MV-4-11 (cell line): Measurements from ENCODE around the gene TFR2.
A peak's percentile ranks its signal among the peaks of the same experiment; 100 is the strongest.

Experiments used
- DNase-seq: peaks from one replicate; lab custom pipeline; 2025; lab: John Stamatoyannopoulos, UW

Gene TFR2

DNA sequence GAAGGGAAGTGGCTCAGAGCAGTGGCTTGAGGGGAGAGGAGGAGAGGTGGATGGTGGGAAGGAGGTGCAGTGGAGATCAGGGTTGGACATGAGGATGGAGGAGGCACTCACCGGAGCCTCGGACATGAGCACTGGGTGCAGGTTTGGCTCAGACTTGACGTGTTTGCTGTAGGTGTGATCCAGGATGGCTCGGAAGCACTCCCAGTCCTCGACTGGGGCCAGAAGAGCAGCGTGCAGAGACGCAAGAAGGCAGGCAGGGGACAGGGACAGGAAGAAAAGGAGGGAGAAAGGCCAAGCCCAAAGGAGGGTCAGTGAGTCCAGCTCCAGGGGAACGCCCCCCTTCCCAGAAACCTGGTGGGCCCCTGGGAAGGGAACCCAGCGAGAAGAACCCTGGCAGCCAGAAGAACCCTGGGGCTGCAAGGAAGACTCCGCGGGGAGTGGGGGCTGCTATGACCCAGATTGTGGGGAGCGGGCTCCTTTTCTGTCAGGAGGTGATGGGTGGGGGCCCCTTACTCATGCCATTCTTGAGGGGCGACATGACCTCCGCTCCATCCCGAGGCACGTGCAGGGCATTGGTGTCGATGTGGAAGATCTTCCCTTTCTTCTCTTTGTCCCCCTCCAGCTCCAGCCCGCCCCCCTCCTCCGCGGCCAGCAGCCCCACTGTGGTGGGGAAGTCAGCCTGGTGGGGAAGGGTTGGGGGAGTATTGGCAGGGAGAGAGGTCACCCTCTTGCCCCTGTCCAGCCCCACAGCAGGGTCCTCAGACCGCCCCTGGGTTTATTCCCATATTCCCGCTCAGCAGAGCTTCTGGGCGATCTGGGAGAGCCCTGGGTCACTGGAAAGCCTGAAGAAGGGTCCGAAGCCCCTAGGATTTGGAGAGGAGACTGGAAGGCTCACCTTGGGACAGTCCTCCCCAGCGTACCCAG lies 13.8 kb upstream of the TFR2 start:
- no peak for DNase-seq

DNA sequence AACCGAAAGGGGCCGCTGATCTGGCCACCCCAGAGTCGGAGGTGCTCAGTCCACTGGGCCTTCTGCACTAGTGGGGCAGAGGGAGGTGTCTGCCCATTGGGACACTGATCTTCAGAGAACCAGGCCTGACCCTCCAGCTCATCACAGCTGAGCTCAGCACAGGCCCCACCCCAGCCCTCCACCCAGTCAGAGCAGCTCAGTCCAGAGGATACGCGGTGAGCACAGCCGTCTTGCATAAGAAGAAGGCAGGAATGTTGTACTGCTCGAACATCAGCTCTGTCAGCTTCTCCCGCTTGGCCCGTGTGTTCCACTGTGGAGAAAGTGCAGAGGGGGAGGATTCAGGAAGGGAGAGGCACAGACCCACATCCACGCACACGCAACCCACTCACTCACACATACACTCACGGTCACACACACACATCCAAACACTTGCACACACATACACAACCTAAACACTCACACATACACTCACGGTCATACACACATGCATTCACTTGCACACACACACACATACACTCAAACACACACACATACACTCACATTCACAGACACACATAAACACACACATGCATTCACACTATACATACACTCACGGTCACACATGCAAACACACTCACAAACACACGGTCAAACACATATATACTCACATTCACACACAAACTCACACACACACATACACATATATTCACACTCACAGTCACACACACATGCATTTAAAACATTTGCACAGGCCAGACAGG lies 8.6 kb upstream of the TFR2 start:
- DNase-seq: no peak

DNA sequence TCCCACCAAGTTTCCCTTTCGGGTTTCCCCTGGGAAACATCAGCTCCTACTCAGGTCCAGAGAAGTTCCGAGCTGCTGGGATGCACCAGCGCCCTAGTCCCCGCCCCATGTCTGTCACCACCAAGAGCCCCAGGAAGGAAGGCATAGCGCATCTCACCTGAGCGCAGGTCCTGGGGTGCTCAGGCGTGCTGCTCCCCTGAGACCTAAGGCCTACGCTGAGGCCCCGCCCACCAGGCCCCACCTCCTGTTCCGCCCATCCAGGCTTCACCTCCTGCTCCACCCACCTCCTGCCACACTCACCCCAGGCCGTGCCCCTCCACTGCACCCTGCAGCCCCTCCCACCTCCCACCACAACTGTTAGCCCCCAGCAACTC lies 1.2 kb upstream of the TFR2 start:
- no peak for DNase-seq

DNA sequence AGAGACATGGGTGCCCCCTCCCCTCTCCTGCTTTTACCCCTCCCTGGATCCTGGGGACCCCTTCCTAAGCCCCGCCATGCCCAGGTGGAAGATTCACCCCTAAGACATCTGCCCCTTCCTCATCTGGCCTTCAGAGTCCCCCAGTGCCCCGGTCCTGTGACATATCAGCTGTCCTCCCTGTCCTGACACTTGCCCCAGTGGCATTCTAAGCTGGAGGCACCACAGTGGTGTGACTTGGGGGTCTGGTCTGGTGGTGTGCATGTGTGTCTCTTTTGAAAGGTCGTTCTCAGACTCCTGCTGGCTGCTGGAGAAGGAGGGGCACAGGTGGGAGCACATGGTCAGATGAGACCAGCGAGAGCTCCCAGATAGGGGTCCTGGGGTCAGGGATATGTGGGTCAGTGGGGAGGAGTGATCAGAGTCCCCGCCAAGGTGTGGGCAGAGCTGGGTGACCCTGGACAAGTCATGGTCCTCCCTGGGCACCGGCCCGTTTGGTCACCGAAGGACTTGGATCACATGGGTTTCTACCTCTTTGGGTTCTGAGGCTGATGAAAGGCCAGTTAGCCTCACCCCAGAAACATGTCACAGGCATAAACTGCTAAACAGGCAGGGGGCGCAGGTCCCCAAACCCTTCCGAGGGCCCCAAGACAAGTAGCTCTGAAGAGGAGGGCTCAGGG lies 645 bp upstream of the TFR2 start:
- DNase-seq: no peak

DNA sequence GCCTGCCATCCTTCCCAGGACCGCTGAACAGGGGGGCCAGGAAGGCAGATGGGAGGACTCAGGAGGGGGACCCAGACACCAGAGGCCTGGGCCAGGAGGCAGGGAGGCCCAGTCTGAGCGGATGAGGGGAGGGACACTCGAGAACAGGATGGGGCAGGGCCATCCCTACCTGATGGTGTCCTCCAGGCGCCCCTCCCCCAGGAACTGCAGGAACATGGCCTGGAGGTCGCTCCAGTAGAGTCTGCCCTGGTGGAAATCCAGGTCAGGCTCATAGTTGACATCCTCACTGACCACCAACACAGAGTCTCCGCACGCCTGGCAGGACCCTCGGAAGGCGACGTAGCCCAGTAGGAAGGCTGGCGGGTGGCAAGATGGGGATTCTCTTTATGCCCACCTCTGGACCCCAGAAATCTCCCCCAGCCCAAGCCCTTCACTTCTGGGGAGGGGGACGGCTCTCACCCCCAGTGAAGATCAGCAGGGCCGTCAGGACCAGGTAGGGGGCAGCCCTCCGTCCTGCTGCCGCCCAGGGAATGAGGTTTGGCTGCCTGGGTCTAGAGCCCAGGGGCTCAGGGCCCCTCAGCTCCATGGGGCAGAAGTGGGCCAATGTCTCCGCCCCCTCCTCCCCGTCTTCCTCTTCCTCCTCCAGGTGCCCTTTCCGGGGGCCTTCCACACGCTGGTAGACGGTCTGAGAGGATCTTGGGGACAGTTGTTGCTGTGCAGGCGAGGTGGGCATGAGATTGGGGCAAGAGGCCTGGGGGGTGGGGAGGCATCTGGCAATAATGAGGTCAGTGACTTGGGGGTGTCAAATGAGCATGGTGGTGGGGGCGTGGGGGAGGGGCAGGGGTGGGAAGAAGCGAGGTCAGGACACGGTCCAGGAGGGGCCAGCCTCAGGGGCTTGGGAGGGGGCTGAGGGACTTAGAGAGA lies 573 bp downstream of the TFR2 start:
- no peak for DNase-seq

DNA sequence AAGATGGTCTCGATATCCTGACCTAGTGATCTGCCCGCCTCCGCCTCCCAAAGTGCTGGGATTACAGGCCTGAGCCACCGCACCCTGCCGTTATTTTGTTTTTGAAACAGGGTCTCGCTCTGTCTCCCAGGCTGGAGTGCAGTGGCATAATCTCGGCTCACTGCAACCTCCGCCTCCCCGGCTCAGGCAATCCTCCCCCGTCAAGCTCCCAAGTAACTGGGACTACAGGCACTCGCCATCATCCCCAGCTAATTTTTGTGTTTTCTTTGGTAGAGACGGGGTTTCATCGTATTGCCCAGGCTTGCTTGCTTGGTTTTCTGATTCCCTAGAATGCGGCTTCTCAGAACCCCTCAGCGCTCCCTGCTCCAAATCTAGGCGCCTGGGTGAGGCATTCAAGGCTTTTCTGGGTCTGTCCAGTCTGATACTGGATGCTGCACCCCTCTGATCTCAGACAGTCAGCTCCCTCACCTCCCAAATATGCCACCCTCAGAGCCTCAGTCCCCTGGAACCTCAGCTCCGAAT lies 1.3 kb downstream of the TFR2 start:
- DNase-seq: no peak

DNA sequence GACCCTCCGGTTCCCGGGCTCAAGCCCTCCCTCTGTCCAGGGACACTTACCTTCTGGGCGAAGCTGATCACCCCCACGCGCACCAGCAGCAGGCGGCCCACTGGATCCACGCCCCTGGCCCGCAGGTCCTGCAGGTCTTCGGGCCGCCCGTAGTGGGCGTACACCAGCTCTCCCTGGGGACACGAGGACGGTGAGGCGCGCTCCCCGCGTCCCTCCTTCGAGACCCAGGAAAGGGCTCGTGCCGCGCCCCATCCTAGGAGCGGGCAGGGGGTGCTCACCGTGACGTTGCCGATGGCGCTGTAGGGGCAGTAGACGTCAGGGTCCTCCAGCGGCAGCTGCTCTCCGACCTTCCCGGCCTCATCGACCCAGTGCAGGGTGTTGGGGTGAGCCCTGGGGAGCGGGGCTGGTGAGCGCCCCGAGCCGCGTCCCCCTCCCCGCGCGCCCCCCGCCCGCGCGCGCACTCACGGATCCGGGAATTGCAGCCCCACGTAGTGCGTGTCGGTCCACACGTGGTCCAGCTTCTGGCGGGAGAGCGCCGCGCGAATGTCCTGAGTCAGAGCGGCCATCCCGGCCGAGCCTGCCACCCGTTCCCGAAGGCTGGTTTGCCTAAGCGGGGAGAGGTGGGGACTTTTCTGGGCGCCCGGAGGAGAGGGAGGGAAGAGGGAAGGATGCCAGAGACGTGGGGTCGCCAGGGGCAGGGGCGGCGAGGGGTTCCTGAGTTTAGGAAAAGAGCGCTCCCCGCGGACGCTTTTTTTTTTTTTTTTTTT lies 8.2 kb downstream of the TFR2 start:
- DNase-seq: peak; percentile 60

DNA sequence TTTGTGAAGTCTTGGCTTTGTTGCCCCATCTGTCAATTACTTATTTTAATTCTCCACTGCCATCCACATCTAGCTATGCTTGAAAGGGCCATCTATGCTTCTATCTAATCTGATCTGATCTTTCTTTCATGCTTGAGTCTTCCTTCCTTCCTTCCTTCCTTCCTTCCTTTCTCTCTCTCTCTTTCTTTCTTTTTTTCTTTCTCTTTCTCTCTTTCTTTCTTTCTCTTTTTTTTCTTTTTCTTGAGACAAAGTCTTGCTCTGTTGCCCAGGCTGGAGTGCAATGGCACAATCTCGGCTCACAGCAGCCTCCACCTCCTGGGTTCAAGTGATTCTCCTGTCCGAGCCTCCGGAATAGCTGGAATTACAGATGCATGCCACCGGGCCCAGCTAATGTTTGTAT lies 11.3 kb downstream of the TFR2 start:
- no peak for DNase-seq

DNA sequence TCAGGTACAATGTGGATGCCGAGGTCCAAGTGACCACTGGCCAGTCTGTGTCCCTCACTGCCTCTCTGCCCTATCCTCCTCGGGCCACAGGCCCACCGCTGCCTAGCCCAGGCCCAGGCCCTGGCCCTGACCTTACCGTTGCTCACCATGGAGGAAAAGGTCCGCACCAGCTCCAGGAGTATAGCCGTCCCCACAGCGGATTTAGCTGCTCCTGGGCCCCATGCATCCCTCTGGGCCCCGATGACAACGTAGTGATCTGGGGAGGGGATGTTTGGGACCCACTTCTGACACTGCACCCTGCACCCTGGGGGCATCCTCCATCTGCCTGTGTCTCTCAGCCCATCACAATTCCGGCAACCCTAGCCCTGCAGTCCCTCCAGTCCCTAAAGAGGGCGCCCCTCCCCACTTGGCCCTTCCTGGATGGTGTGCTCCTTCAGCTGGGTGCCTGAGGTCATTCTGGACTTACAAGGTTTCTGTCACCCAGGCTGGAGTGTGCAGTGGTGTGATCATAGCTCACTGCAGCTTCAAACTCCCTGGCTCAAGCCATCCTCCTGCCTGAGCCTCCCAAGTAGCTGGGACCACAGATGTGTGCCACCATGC lies 12.1 kb downstream of the TFR2 start:
- peak; percentile 57 for DNase-seq

DNA sequence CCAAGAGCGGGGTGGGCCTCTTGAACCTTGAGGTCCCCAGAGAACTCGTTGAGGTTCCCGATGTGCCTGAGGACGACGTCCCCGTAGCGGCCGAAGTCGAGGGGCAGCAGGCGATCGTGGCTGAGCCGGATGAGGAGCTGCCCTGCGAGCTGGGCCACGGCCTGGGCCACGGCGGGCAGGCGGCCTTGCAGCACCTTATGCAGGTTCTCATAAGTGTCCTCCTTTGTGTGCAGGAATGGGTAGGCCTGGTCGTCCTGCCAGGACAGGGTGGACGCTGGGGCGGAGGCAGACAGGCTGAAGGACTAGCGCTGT lies 14.2 kb downstream of the TFR2 start:
- no peak for DNase-seq

DNA sequence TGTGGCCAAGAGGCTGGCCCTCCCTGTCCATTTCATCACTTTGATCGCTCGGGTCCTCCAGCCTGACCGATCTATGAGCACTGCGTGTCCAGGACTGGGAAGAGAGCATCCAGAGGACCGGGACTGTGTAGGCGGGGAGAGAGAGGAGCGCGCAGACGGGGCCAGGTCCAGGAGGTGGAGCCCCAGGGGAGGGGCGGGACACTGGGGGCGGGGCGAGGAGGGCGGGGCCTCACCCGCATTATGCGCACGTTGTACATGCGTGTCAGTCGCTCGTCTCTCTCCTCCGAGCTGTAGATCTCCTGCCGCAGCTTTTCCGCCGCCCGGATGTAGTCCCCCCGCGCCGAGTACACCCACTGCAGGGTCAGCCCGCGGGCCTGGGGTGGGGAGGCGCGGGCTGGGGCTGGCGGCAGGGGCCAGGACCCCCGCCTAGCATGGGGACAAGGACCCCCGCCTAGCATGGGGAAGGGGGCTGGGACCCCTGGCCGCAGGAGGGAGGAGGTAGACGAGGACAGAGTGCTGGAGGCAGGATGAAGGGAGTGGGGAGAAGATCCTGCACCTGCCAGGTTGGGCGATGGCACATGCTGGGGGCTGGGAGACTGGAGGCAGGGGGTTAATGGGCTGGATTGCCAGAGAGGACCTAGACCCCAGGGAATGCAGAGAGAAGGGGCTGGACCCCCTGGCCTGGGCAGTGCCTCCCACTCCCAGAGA lies 14.7 kb downstream of the TFR2 start:
- DNase-seq: peak; percentile 69

DNA sequence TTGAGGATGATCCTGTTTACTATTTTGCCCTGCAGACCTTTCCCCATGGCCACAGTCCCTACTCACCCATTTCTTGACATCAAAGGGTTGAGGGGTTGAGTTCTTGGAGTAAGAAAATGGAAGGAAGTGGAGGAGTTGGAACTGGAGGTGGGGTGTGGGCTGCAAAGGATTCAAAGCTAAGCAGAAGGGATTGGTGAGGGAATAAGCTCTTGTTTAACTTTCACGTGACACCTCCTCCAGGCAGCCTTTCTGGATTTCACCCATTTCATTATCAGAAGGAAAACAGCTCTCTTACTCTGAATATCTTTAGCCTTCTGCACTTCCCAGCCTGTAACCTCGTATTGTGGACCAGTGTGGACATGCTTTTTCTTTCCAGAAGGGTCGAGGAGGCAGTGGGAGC lies 15.3 kb downstream of the TFR2 start:
- DNase-seq: no peak

DNA sequence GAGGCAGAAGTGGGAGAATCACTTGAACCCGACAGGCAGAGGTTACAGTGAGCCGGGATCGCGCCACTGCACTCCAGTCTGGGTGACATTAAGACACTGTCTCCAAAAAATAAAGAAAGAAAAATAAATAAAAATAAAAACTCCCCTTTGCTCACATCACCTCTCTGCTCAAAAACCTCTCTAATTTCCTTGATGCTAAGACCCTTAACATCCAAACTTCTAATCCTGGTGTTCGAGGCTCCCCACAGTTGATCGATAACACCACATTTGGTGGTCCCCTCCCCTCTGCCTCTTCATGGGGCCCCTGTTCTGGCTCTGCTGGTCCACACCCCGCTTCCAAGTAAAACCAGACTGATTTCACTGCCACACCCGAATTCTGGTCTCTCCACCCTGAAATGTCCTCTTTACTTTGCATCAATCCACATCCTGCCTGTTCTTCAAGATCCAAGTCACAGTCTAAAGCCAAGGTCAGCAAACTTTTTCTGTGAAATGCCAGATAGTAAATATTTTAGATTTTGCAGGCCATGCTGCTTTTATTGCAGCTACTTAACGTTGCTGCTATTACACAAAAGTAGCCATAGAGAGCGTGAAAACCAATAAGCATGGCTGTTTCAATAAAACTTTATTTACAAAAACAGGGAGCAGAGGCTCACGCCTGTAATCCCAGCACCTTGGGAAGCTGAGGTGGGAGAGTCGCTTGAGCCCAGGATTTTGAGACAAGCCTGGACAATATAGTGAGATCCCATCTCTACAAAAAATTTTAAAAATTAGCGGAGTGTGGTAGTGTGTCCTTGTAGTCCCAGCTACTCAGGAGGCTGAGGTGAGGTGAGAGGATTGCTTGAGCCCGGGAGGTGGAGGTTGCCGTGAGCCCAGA lies 17.2 kb downstream of the TFR2 start:
- no peak for DNase-seq

DNA sequence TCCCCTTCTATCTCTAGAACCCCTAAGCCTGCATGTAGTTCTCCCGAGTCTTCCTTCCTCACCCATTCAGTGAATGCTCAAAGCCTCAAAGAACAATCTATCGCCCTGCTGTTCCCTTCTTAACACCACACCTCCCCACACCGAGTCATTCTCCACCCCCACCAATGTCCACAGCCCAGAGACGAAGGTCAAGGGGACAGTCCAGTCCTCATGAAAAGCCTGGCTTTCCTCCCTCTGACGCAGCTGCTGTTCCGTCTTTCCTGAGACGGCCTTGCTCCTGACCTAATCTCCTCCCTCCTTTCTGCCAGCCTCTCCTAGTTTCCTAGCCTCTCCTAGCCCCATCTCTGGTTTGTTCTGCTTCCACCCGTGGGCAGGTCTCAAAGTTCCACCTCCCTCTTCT lies 19.8 kb downstream of the TFR2 start:
- no peak for DNase-seq

DNA sequence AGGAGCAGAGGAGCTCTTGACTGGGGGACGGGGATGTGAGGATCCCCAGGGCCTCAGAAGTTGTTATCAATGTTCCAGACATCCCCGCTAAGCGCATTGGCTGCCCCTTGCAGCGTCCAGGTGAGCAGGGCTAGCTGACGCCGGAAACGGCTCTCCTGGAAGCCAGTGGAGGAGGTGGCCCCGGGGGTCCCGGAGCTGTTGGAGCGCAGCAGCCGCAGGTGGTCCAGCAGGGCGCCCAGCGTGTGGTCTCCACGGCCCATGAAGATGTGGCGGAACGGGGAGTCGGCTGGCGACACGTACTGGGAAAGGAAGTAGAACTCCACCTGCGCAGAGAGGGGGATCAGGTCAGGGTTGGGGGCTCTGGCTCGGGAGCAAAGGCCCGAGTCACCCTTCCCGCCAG lies 20.5 kb downstream of the TFR2 start:
- no peak for DNase-seq

DNA sequence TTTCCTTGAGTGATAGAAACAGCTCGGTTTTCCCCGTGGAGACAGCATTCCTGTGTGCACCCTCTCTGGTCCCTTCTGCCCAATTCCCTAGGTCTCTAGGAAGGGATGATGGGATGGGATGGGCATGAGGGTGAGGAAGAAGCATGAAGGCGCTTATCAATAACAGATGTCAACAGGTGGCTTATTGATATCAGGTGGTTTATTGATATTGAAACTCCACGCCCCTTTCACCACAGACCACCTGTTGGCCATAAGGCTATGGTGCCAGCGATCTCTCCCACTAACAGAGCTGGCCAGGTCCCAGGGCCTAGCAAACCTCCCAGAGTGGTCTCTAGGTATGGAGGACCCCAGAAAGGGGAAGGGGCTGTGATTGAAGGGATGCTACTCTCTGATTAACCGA lies 21.1 kb downstream of the TFR2 start:
- DNase-seq: no peak

DNA sequence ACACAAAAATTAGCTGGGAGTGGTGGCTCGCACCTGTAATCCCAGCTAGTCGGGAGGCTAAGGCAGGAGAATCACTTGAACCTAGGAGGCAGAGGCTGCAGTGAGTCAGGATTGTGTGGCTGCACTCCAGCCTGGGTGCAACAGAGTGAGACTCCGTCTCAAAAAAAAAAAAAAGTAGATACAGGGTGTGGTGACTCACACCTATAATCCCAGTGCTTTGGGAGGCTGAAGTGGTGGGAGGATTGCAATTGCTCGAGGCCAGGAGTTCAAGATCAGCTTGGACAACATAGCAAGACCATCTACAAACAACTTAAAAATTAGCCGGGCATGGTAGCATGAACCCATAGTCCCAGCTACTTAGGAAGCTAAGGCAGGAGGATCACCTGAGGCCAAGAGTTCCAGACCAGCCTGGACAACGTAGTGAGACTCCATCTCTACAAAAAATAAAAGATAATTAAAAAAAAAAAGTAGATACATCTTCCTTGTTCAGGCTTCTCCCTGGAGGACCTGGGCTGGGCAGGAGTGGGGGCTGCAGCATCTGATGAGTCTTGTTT lies 27.0 kb downstream of the TFR2 start:
- peak; percentile 13 for DNase-seq

DNA sequence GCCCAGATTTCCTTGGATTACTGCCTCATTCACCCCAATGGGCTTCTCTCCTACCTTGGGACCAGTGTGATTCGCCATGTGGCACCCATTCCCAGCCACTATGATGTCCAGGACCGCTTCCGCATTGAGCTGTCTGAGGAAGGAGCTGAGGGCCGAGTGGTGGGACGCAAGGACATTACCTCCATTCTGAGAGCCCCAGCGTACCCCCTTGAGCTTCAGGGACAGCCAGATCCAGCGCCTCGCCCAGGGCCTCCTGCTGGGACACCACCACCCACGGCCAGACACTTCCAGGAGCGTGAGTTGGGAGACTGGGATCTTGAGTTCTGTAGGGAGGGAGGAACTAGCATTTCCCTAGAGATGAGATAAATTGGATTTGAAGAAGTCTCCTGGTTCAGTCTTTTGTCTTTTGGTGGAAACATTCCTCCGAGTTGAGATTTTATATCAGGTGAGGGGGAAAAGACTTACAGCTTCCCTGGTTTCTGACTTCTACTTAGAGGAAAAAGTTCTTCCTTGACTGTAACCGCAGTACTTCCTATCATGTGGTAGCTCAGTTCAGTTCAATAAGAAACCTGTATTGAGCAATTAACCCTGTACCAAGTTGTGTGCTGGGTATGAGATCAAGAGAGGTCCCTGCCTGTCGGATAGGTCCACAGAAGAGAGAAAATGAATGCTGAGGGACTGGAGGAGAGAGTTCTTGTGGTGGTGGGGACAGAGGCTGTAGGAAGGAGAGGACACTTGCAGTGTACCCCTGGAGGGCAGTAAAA lies 27.8 kb downstream of the TFR2 start:
- DNase-seq: peak; percentile 75
